WI38 (cell line): Measurements from ENCODE around the gene OR4E1.
A peak's percentile ranks its signal among the peaks of the same experiment; 100 is the strongest.

Source experiments
- H3K4me3 ChIP-seq: 2 replicates; pipeline ENCODE4 v1.5.1; 2011; ENCODE audit warnings: low read depth, mild to moderate bottlenecking, control low read depth, low read length
- CTCF ChIP-seq: IDR thresholded peaks from 2 replicates; pipeline ENCODE4 v1.5.1; 2012; ENCODE audit warnings: low read depth, mild to moderate bottlenecking, control low read depth, low read length

OR4E1 gene

GRCh38 chr14:21673718-21674117, at the start of gene OR4E1:
Gene OR4E1, minus strand, starts transcription at chr14:21673818. Its CDS starts 2,883 bp downstream, at chr14:21670935.
- H3K4me3 ChIP-seq: no peak within 1 kb of the TSS
- TF ChIP-seq CTCF: no peak

GRCh38 chr14:21721504-21721903, 47.9 kb upstream of the OR4E1 start:
- no peak overlapping the region for H3K4me3 ChIP-seq
- no peak for TF ChIP-seq CTCF

GRCh38 chr14:21719841-21720240, 46.2 kb upstream of the OR4E1 start:
- no peak overlapping the region for H3K4me3 ChIP-seq
- TF ChIP-seq CTCF: no peak

- TF ChIP-seq CTCF: no peak
- H3K4me3 ChIP-seq: no peak overlapping the region
Measured at GRCh38 chr14:21714318-21714929, 40.8 kb upstream of the OR4E1 start.

- no peak overlapping the region for H3K4me3 ChIP-seq
- no peak for TF ChIP-seq CTCF
Measured at GRCh38 chr14:21712036-21712435, 38.4 kb upstream of the OR4E1 start.

- peak; percentile 40; the same call in 1 of the 2 replicates for TF ChIP-seq CTCF
- no peak overlapping the region for H3K4me3 ChIP-seq
Measured at GRCh38 chr14:21711360-21711961, 37.8 kb upstream of the OR4E1 start.

- no peak for TF ChIP-seq CTCF
- no peak overlapping the region for H3K4me3 ChIP-seq
Measured at GRCh38 chr14:21704338-21704737, 30.7 kb upstream of the OR4E1 start.
